Measurements from ENCODE around the gene MTMR3. TPM values are rescaled to one million over a fixed set of nuclear protein-coding genes. Genes with fewer than 3 reads are reported as not detected.

The MTMR3 gene
- total and polyA plus RNA-seq, 2 of the 8 experiments (the other 6 are each of a cell fraction or from before 2014, with no cell fraction given), result 16.9 to 18.5 TPM

DNA sequence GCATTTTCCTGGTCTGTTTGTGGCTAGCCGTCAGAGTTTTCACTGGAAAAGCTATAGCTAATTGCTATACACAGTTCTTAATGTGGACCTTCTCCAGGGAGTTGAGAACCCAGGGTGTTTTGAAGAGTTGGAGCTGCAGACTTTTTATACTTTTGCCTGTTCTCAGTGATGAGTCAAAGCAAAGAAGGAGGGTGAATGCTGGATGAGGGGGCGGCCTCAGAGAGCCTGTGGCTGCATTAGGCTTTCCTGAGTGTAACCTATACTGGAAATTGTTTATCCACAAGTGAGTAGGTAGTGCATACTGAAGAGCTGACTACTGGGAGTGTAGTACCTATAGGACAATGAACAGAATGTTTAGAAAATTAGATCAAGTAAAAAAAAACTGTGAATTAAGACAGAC is 117.6 kb downstream of the MTMR3 start (continued):
- TF ChIP-seq CBX8 (IDR thresholded peaks at IDR 0.05; ENCODE audit: borderline replicate concordance, low read depth, low read length) (no peak), RAD21 (IDR thresholded peaks at IDR 0.05 in 1 of 2, conservative IDR thresholded peaks at IDR 0.05 in 1 of 2; ENCODE audit: low read depth in 2 of 2, low read length in 2 of 2) (no peak), CTBP2 (IDR thresholded peaks at IDR 0.05; ENCODE audit: borderline replicate concordance, insufficient read depth, insufficient read length, low read length) (no peak)
